GM18526 (cell line): ENCODE results near the gene ST6GALNAC4.

Source experiments
- POLR2A ChIP-seq: IDR thresholded peaks from 3 replicates; pipeline ENCODE4 v1.6.1; 2011; ENCODE audit not compliant: insufficient read length; ENCODE audit errors: extremely low read depth

ST6GALNAC4 gene

GRCh38 chr9:127869310-127870152 lies 47.3 kb downstream of the ST6GALNAC4 start:
- no peak for TF ChIP-seq POLR2A

- no peak for TF ChIP-seq POLR2A
Observed at GRCh38 chr9:127868278-127868902, 48.5 kb downstream of the ST6GALNAC4 start.

DNA sequence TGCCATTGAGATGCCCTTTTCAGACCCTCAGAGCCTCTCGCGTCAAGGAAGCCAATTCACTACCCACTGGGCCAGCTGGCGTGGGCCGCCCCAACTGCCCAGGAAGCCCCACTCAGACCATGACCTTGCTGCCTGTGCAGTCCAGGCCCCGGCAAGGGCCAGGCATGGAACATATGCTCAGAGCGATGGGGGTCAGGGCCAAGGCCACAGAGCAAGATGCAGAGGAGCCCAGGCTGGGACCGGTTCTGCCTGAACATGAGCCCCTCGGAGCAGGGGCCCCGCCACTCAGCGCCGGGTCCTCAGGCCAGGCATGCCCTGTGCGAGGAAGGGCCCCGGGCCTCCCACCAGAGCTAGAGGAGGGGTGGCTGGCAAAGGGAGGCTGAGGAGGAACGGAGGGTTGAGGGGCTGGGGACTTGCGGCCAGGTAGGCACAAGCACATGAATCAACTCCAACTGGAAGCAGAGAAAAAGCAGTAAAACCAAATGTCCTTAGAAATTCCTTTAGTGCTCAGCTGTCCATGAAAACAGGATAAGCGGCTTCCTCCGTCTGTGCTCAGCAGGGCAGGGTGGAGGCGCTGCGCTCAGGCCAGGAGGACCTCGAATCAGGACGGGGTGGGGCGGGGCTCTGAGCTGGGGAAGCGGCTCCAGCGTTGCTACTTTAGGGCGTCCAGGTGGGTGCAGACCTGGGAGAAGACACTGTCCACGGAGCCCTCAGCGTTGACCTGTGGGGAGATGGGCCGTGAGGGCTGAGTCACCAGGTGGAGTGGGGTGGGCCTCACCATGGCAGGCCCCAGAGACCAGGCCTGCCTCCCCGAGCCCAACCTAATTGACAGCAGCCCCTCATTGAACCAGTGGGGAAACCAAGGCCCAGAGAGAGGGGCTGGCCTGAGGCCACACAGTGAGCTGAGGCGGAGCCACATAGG lies 49.2 kb downstream of the ST6GALNAC4 start:
- no peak for TF ChIP-seq POLR2A

DNA sequence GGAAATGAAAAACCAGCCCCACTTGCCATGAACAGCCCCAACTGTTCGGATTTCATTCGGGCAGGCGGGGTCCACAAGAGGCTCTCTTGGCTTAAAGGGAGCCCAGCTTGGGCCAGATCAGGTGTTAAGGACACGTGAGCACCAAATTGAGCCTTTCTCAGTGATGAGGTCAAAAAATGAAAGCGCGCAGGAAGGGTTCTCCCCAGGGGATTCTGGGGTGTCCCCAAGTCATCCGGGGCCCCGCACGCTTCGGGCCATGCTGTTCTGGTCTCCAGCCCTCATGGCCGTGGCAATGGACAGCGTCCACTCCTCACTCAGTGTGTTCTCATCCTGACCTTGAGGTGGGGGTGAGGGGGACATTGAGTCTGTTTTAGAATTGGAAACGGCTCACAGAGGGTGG lies 50.3 kb downstream of the ST6GALNAC4 start:
- TF ChIP-seq POLR2A = no peak

GRCh38 chr9:127865645-127866464 lies 51.0 kb downstream of the ST6GALNAC4 start:
- TF ChIP-seq POLR2A = no peak

DNA sequence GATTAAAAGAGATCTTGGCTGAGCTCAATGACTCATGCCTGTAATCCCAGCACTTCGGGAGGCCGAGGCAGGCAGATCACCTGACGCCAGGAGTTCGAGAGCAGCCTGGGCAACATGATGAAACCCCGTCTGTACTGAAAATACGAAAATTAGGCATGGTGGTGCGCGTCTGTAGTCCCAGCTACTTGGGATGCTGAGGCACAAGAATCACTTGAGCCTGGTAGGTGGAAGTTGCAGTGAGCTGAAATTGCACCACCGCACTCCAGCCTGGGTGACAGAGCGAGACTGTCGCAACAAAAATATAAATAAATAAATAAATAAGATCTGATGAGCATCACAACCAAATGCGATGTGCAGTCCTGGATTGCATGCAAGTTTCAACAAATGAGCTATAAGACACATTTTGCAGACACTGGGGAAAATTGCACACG lies 53.6 kb downstream of the ST6GALNAC4 start:
- no peak for TF ChIP-seq POLR2A

DNA sequence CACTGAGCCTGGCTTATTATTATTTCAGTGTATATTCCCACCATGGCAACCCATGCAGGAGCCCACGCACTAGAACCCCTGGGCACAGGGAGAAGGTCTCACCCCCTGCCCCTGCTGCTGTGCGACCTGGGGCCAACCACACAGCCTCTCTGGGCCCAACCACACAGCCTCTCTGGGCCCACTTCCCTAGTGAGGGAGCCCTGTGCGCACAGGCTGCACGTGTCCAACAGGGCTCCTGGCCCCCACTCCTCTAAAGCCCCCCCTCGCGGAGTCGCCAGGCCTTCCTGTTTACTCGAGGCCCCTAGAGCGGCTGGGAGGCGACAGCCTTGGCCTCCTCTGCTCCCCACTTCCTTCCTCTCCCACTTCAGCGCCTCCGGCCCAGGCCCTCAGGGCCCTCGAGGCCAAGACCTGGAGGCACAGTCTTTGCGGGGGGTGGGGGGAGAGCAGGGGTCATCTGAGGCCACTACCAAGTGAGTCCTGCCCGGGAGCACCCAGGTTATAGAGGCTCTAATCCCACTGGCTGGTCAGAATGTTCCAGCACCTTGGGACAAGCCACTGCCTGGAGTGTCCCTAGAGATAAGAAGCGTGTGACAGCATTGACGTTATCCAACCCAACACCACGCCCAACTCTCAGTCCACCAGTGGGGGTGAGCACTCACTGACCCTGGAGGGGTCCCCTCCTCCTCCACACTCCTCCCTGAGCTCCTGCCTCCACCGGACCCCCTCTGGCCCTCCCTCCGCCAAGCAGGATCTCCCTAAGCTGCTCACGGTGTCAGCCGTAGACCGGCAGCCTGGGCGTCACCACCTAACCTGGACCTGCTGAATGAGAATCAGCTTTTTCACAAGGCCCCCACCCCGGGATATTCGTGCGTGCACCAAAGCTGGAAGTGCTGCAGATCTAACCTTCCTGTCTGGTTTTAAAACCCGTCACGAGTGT lies 54.5 kb downstream of the ST6GALNAC4 start:
- no peak for TF ChIP-seq POLR2A

DNA sequence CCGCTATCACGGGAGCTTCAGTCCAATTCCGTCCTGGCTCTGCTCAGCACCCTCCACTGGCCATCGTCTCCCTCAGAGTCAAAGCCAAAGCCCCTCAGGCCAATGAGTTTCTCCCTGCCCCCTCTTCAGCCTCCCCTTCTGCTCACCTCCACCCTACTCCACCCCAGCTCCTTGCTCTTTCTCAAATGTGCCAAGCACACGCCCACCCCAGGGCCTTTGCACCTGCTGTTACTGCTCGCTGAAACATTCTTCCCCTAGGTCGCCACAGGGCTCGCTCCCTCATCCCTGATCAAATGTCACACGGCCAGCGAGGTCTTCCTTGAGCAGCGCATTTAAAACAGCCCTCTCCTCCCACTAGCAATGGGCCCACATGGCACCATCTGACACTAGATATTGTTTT lies 56.1 kb downstream of the ST6GALNAC4 start:
- TF ChIP-seq POLR2A = no peak

GRCh38 chr9:127860260-127860659 lies 56.6 kb downstream of the ST6GALNAC4 start:
- TF ChIP-seq POLR2A = no peak

- no peak for TF ChIP-seq POLR2A
Observed at GRCh38 chr9:127858041-127858512, 58.8 kb downstream of the ST6GALNAC4 start.
